ENCODE measurements around the gene SGCD. TPM values are rescaled to one million over a fixed set of nuclear protein-coding genes. Genes with fewer than 3 reads are reported as not detected.

The SGCD gene
- total RNA-seq, 2 experiments from 2014 or later = not detected

DNA sequence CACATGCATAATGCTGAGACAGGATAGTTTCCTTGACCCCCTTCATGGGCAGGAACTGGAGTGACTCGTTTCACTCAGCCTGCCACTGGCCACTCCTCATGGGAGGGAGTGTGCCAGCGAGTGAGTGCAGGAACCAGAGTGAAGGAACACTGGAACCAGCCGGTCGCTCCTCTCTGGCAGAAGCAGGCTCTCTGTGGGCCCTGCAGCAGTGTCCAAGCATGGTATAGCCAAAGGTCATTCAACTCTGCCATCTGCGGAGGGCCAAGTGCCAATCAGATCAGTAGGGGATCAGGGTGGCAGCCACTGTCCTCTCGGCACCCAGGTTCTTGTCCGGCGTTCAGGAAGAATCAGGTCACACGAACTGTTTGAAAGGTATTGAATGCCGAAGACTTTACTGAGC lies 353.9 kb downstream of the SGCD start:
- DNase-seq (no peak), ATAC-seq (ENCODE audit: poor library complexity) (no peak)
- Mint-ChIP-seq H3K9me3 (no peaks in the 10 kb centered on the region), H3K27ac (no peak overlapping the region), H3K36me3 (ENCODE audit: low read depth) (no peaks in the 10 kb centered on the region), H3K4me1 (ENCODE audit: low read depth) (no peaks in the 10 kb centered on the region), H3K4me3 (no peak overlapping the region), H3K27me3 (peaks cover 43% of the 10 kb centered on the region)
- Histone ChIP-seq H3K27me3 (ENCODE audit: control insufficient read depth in 1 of 2, insufficient read depth in 2 of 2, low read length in 2 of 2) (peaks cover 0 to 5% of the 10 kb centered on the region in 2 experiments), H3K27ac (ENCODE audit: low read depth in 1 of 2, low read length in 2 of 2) (no peak overlapping the region), H3K4me3 (ENCODE audit: low read length) (no peak overlapping the region), H3K4me1 (ENCODE audit: insufficient read depth, low read length) (no peaks in the 10 kb centered on the region), H3K36me3 (ENCODE audit: insufficient read depth, low read length) (no peaks in the 10 kb centered on the region), H3K9me3 (ENCODE audit: control insufficient read depth in 1 of 2, insufficient read depth in 1 of 2, low read length in 2 of 2) (no peaks in the 10 kb centered on the region)
- intact Hi-C loops (cut with DNase I, micrococcal nuclease) = no loop called here
- TF ChIP-seq CTCF (IDR thresholded peaks at IDR 0.05) = no peak
- ChIA-PET CTCF (no interaction called here), POLR2A (no interaction called here)

GRCh38 chr5:156681265-156681664 lies 354.3 kb downstream of the SGCD start:
- no peak for TF ChIP-seq CTCF (IDR thresholded peaks at IDR 0.05)
- H3K27ac ChIP-seq (ENCODE audit: low read depth in 1 of 2, low read length in 2 of 2) = no peak overlapping the region
- ATAC-seq (ENCODE audit: poor library complexity) (no peak), DNase-seq (no peak)
- no peaks in the 10 kb centered on the region for H3K36me3 ChIP-seq (ENCODE audit: insufficient read depth, low read length)
- no peak overlapping the region for H3K4me3 Mint-ChIP-seq
- no peaks in the 10 kb centered on the region for H3K4me1 ChIP-seq (ENCODE audit: insufficient read depth, low read length)
- no peaks in the 10 kb centered on the region for H3K36me3 Mint-ChIP-seq (ENCODE audit: low read depth)
- no peak overlapping the region for H3K4me3 ChIP-seq (ENCODE audit: low read length)
- peaks cover 0 to 5% of the 10 kb centered on the region in 2 experiments for H3K27me3 ChIP-seq (ENCODE audit: control insufficient read depth in 1 of 2, insufficient read depth in 2 of 2, low read length in 2 of 2)
- intact Hi-C loops (cut with DNase I, micrococcal nuclease) = no loop called here
- H3K9me3 Mint-ChIP-seq = no peaks in the 10 kb centered on the region
- H3K27ac Mint-ChIP-seq = no peak overlapping the region
- ChIA-PET POLR2A (no interaction called here), CTCF (no interaction called here)
- H3K4me1 Mint-ChIP-seq (ENCODE audit: low read depth) = no peaks in the 10 kb centered on the region
- peaks cover 45% of the 10 kb centered on the region for H3K27me3 Mint-ChIP-seq
- H3K9me3 ChIP-seq (ENCODE audit: control insufficient read depth in 1 of 2, insufficient read depth in 1 of 2, low read length in 2 of 2) = no peaks in the 10 kb centered on the region

- ATAC-seq (ENCODE audit: poor library complexity) (no peak), DNase-seq (no peak)
- intact Hi-C loops (cut with DNase I, micrococcal nuclease) = no loop called here
- no peaks in the 10 kb centered on the region for H3K9me3 Mint-ChIP-seq
- POLR2A ChIA-PET = no interaction called here
- H3K27ac Mint-ChIP-seq = no peak overlapping the region
- H3K36me3 Mint-ChIP-seq (ENCODE audit: low read depth) = no peaks in the 10 kb centered on the region
- no peak overlapping the region for H3K4me3 ChIP-seq (ENCODE audit: low read length)
- no peak overlapping the region for H3K27ac ChIP-seq (ENCODE audit: low read depth in 1 of 2, low read length in 2 of 2)
- H3K36me3 ChIP-seq (ENCODE audit: insufficient read depth, low read length) = no peaks in the 10 kb centered on the region
- H3K4me3 Mint-ChIP-seq = no peak overlapping the region
- TF ChIP-seq CTCF (IDR thresholded peaks at IDR 0.05) = no peak
- no peaks in the 10 kb centered on the region for H3K4me1 ChIP-seq (ENCODE audit: insufficient read depth, low read length)
- no peaks in the 10 kb centered on the region for H3K4me1 Mint-ChIP-seq (ENCODE audit: low read depth)
- CTCF ChIA-PET = no interaction called here
- H3K9me3 ChIP-seq (ENCODE audit: control insufficient read depth in 1 of 2, insufficient read depth in 1 of 2, low read length in 2 of 2) = no peaks in the 10 kb centered on the region
- peaks cover 0 to 5% of the 10 kb centered on the region in 2 experiments for H3K27me3 ChIP-seq (ENCODE audit: control insufficient read depth in 1 of 2, insufficient read depth in 2 of 2, low read length in 2 of 2)
- peaks cover 60% of the 10 kb centered on the region for H3K27me3 Mint-ChIP-seq
Observed at GRCh38 chr5:156682971-156683370, 356.0 kb downstream of the SGCD start.

All from CD4-positive, alpha-beta T cell (primary cell).